Right lobe of liver (tissue), 6 donors: ENCODE measurements around the gene LUZP1. TPM values are rescaled to one million over a fixed set of nuclear protein-coding genes. Genes with fewer than 3 reads are reported as not detected.

Source experiments
- ATAC-seq, 4 donors: fragments of 200-7000 bp; cut with Tn5 transposase; one replicate each; pipeline ENCODE4 v1.9.1; 2020; ENCODE audit warnings: mild to moderate bottlenecking in 4 of 4, moderate library complexity in 4 of 4
- DNase-seq, 3 donors: peaks; one replicate each; pipeline ENCODE4 v3.0.0-alpha.2; 2020
- H3K27ac ChIP-seq, 3 donors: fragments of 200-600 bp; one replicate each; pipeline ENCODE4 v1.8.0; 2022
- H3K27me3 ChIP-seq, 2 donors: fragments of 200-600 bp; one replicate each; pipeline ENCODE4 v1.8.0; 2022
- H3K36me3 ChIP-seq, 4 donors: fragments of 200-600 bp; sonication (generic) in 1 of 4; one replicate each; pipeline versions ENCODE4 v1.5.1 to v1.8.0; 2017 to 2022; ENCODE audit warnings: control low read depth in 1 of 4
- H3K4me1 ChIP-seq, 4 donors: fragments of 200-600 bp; sonication (generic) in 1 of 4; one replicate each; pipeline versions ENCODE4 v1.5.1 to v1.8.0; 2017 to 2022; ENCODE audit warnings: control low read depth in 1 of 4
- H3K4me3 ChIP-seq, 3 donors: fragments of 200-600 bp; one replicate each; pipeline ENCODE4 v1.8.0; 2022
- H3K9me3 ChIP-seq, 4 donors: fragments of 200-600 bp; sonication (generic) in 1 of 4; one replicate each; pipeline versions ENCODE4 v1.5.1 to v1.8.0; 2017 to 2022; ENCODE audit warnings: control low read depth in 1 of 4
- CTCF ChIP-seq, 4 donors: fragments of 200-600 bp in 3 of 4; fragments of 450-650 bp in 1 of 4; IDR thresholded peaks; one replicate each; pipeline versions ENCODE4 v1.5.1 to v1.8.0; 2016 to 2022; ENCODE audit warnings: antibody characterized with exemption in 4 of 4, mild to moderate bottlenecking in 2 of 4
- POLR2A ChIP-seq: fragments of 450-650 bp; IDR thresholded peaks from one replicate; pipeline ENCODE4 v1.6.1; 2017; ENCODE audit warnings: antibody characterized with exemption, mild to moderate bottlenecking
- WGBS: methylation state at CpG from one replicate; pipeline ENCODE4 v1.1.6; 2018; ENCODE audit warnings: low coverage, low lambda C conversion rate; ENCODE audit not compliant: insufficient coverage; ENCODE audit errors: missing lambda C conversion rate; 5-methylcytosine and 5-hydroxymethylcytosine counted together
- intact Hi-C, 2 donors: fragments of 100-400 bp; cut with DNase I; formaldehyde crosslinking; loops; one replicate each; pipeline versions ENCODE4 v1.11.2 to v1.14.1; 2022
- total RNA-seq, 6 experiments: library from RNA; depleted of rRNA in 2 of 6; stranded (reverse); fragments of >200 nt in 2 of 6; fragmentation: NEBNext Ultra II Directional in 3 of 6; extraction: Animal tissue kit (Norgen Biotek cat#: 25700) in 3 of 6; gene quantifications; one replicate each; pipeline versions ENCODE4 v1.1.0 to v1.2.4, GENCODE V29; 2016 to 2023
- donor health status: DM: no; HTN: yes; CAD: no.
- donor health status: DM: no; HTN: no; CAD: no.
- donor health status: DM: no; HTN: no; CAD: no.
- donor health status: DM: no; HTN: yes; CAD: no.
- donor health status: DM: no; HTN: yes; CAD: no.

The LUZP1 gene
- total RNA-seq, 6 experiments from 2014 or later: 4.1 to 8.0 (median 6.1) TPM

GRCh38 chr1:23156940-23157339, 11.7 kb downstream of the LUZP1 start:
- WGBS: 92% methylated on average over 2 of the region's 4 CpGs
- H3K4me1 ChIP-seq: peaks cover 0 to 8% (median 2%) of the 10 kb centered on the region in 4 donors
- no peak for TF ChIP-seq CTCF (IDR thresholded peaks at IDR 0.05)
- TF ChIP-seq POLR2A: no peak

GRCh38 chr1:23152966-23153684, 15.5 kb downstream of the LUZP1 start:
- Histone ChIP-seq H3K36me3 (no peaks in the 10 kb centered on the region), H3K27ac (no peak overlapping the region), H3K4me1 (peaks cover 0 to 25% (median 10%) of the 10 kb centered on the region in 4 donors), H3K27me3 (no peaks in the 10 kb centered on the region), H3K4me3 (no peak overlapping the region), H3K9me3 (no peaks in the 10 kb centered on the region)
- DNase-seq: no peak
- ATAC-seq: no peak
- intact Hi-C loops: no loop called here
- 60% methylated on average over 1 of the region's 1 CpG for WGBS
- TF ChIP-seq POLR2A: no peak
- no peak for TF ChIP-seq CTCF (IDR thresholded peaks at IDR 0.05)

More at GRCh38 chr1:23156940-23157339, 11.7 kb downstream of the LUZP1 start:
- no peak overlapping the region for H3K27ac ChIP-seq
- DNase-seq (no peak), ATAC-seq (no peak)
- intact Hi-C loops: no loop called here
- H3K36me3 ChIP-seq: no peaks in the 10 kb centered on the region
- H3K27me3 ChIP-seq: no peaks in the 10 kb centered on the region
- no peak overlapping the region for H3K4me3 ChIP-seq
- no peaks in the 10 kb centered on the region for H3K9me3 ChIP-seq

- Histone ChIP-seq H3K36me3 (no peaks in the 10 kb centered on the region), H3K27ac (peak overlapping the region in 2 of 3 donors; percentile 2 to 16), H3K27me3 (no peaks in the 10 kb centered on the region), H3K4me3 (no peak overlapping the region), H3K9me3 (no peaks in the 10 kb centered on the region), H3K4me1 (peaks cover 0 to 25% (median 10%) of the 10 kb centered on the region in 4 donors)
- 21% methylated on average over 5 of the region's 5 CpGs for WGBS
- DNase-seq (no peak), ATAC-seq (peak; percentile 39 to 69 (median 60))
- intact Hi-C loops: no loop called here
- no peak for TF ChIP-seq POLR2A
- no peak for TF ChIP-seq CTCF (IDR thresholded peaks at IDR 0.05)
These were observed 17.9 kb downstream of the LUZP1 start for GRCh38 chr1:23150742-23151141.

- DNase-seq: no peak
- intact Hi-C loops: no loop called here
- TF ChIP-seq CTCF (IDR thresholded peaks at IDR 0.05) (no peak), POLR2A (no peak)
- Histone ChIP-seq H3K4me1 (peaks cover 0 to 25% (median 10%) of the 10 kb centered on the region in 4 donors), H3K27me3 (no peaks in the 10 kb centered on the region), H3K27ac (peak overlapping the region in 1 of 3 donors; percentile 2), H3K4me3 (no peak overlapping the region), H3K9me3 (no peaks in the 10 kb centered on the region), H3K36me3 (no peaks in the 10 kb centered on the region)
- no peak for ATAC-seq
- 57% methylated on average over 2 of the region's 2 CpGs for WGBS
These were observed 18.5 kb downstream of the LUZP1 start for GRCh38 chr1:23150125-23150524.
